Measurements from ENCODE around the gene NOXA1.

- no peak for TF ChIP-seq PATZ1 (tag by site-specific recombination; IDR thresholded peaks at IDR 0.05)
- TF ChIP-seq ZNF664 (tag by site-specific recombination; IDR thresholded peaks at IDR 0.05): no peak
- TF ChIP-seq ZNF707 (tag by site-specific recombination; IDR thresholded peaks at IDR 0.05): no peak
- TF ChIP-seq ZNF169 (tag by site-specific recombination; IDR thresholded peaks at IDR 0.05): no peak
- TF ChIP-seq ZNF416 (tag by site-specific recombination; IDR thresholded peaks at IDR 0.05): no peak
- TF ChIP-seq YY1 (tag by site-specific recombination; IDR thresholded peaks at IDR 0.05): no peak
- TF ChIP-seq CTCF (tag by site-specific recombination; IDR thresholded peaks at IDR 0.05): no peak
- no peak for TF ChIP-seq ZBTB10 (tag by site-specific recombination; IDR thresholded peaks at IDR 0.05)
Observed at GRCh38 chr9:137408651-137409405, 14.4 kb upstream of the NOXA1 start.

Measured in HEK293 (cell line).